ENCODE data around the gene BLTP3A.
A peak's percentile ranks its signal among the peaks of the same experiment; 100 is the strongest.
"Not testable (repeated sequence)": the region's sequence is repeated elsewhere in the genome, so short reads cannot be mapped to it uniquely, and the experiment has no call there.

Gene BLTP3A

DNA sequence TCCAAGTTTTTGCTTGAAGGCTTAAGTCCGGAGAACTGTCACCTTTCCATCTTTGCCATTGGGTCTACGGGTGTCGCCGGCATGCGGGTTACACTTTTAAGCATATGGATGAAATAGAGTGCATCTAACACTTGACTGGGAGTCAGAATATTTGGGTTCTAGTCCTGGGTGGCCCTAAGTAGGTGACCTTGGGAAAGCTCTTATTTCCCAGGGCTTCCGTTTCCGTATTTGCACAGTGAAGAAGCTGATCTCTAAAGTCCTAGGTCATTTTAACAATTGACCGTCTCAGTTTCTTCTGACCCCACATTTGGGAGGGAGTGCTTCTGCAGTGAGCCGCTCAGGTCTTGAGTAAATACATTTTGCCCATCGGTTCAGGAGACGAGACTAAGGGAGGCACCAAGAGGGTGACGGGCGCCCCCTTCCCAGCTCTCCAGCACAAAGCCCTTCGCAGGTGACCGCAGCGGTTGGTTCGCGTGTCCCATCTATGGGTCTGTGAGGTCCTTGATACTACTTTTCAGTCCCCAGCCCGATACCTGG lies 651 bp upstream of the BLTP3A start:
- DNase-seq: peak; percentile 73

DNA sequence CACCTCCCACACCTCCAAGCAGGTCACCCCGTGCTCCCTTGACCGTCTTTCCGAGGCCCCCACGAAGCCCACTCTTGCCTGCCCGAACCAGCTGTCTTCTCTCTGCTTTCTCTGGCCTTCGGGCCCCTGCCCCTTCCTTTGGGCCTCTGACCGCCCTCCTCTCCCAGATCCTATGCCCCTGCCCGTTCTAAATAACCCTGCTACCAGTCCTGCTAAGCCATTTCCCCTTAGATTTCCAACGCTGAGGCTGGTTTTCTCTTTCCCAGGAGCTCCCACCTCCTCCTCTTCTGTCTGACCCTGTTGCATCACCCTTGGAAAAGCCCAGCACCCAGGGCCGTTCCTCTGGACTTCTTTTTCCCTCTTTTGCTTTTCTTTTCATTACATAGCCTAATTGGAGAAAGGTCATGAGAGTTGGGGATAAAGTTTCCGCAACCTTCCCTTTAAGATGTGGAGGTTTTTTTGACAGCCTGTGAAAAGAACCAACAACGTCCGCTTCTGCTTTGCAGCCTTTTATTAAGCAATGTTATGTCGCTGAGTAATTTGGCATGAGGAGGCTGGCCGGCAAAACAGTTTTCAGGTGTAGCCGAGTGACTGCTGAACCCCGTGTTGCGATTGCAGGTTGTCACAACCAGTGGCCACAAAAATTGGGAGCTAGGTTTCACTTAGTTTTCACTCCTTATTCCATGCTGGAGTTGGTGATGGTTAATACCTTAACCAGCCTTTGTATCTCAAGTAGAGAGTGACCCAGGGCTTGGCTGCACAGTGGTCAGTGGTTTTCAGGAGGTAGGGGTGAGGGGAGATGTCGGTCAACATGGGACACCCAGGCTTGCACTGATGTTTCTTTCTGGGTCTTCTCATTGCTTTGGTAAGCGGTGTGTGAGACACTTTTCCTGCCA lies 970 bp downstream of the BLTP3A start:
- DNase-seq: peak; percentile 46

DNA sequence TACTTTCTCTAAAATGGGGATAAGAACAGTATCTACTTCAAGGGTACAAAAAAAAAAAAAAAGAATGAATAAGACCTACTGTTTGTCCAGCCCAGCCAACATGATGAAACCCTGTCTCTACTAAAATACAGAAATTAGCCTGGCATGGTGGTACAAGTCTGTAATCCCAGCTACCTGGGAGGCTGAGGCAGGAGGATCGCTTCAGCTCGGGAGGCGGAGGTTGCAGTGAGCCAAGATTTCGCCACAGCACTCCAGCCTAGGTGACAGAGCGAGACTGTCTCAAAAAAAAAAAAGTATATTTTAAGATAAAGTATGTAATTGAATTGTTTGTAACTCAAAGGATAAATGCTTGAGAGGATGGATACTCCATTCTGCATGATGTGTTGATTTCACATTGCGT lies 2.0 kb downstream of the BLTP3A start:
- no peak for DNase-seq

DNA sequence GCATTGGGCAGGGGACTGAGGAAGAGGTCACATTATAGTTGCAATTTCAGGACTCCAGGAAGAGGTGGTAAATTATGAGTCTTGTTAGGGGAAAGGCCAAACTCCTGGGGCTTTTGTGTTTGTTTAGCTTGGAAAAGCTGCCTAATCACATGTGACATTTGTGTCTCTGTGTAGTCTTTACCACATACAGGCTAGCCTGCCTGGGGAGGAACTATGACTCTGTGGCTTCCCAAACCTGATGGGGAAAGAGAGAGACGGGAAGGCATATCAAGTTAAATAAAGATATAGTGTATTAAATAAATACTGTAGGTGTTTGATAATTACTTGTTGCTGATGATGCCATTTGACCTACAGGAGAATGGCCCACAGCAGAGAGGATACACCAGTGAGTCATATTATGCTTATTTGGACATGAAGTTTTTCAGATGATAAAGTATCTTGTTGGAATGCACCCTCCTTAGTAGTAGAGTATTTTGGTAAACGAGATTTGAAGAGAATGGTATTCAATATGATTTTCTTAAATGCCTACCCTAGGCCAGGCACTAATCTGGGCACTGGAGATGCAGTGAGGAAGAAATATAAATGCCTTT lies 4.0 kb downstream of the BLTP3A start:
- no peak for DNase-seq

DNA sequence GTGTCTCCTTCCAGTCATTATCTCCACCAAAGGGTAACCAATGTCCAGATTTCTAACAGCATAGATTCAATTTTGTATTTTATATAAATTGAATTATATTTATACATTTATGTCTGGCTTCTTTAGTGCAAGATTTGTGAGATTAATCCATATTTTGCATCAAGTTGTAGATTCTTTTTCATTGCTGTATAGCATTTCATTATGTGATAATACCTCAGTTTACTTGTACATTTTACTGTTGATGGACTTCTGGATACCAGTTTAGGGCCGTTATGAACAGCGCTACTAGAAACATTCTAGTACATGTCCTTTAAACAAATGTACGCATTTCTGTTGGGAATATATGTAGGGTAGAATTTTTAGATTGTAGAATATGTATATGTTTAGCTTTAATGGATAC lies 6.2 kb downstream of the BLTP3A start:
- DNase-seq: no peak

DNA sequence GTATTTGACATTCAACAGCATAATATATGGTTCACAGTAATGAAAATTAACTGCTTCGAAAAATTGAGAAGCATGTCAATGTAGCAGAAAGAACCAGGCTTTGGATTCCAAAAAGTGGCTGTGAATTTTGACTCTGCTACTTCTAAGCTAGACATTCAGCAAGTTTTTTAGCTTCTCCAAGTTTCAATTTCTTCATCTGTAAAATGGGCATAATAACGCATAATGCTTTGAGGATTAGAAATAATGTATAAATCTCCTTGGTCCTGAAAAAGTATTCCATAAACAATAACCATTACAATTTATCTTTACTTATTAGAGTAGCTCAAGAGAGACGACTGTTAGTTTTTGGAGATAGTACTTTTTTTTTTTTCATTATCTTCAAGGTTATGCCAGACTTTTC lies 7.7 kb downstream of the BLTP3A start:
- no peak for DNase-seq

DNA sequence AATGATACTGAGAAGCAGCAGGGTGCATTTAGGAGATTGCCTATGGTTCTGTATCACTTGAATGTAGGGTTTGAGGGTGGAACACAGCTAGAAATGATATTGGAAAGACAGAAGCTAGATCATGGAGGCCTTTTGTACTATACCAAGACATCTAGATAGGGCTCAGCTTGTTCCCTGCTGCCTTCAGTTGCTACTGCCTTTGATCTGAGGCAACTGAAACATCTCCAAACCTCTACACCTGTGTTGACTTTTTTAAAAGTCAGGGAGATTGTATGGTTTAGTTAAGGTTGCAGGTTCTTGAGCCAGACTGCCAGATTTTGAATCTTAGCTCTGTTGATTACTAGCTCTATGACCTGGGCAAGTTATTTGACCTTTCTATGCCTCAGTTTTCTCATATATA lies 12.7 kb downstream of the BLTP3A start:
- no peak for DNase-seq

DNA sequence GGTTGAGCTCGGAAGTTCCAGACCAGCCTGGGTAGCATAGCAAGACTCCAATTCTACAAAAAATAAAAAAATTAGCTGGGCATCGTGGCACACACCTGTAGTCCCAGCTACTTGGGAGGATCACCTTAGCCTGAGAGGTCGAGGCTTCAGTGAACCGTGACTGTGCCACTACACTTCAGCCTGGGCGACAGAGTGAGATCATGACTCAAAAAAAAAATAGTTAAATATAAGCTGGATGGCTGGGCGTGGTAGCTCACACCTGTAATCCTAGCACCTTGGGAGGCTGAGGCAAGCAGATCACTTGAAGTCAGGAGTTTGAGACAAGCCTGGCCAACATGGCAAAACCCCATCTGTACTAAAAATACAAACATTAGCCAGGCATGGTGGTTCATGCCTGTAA lies 13.2 kb downstream of the BLTP3A start:
- not testable (repeated sequence) for DNase-seq

DNA sequence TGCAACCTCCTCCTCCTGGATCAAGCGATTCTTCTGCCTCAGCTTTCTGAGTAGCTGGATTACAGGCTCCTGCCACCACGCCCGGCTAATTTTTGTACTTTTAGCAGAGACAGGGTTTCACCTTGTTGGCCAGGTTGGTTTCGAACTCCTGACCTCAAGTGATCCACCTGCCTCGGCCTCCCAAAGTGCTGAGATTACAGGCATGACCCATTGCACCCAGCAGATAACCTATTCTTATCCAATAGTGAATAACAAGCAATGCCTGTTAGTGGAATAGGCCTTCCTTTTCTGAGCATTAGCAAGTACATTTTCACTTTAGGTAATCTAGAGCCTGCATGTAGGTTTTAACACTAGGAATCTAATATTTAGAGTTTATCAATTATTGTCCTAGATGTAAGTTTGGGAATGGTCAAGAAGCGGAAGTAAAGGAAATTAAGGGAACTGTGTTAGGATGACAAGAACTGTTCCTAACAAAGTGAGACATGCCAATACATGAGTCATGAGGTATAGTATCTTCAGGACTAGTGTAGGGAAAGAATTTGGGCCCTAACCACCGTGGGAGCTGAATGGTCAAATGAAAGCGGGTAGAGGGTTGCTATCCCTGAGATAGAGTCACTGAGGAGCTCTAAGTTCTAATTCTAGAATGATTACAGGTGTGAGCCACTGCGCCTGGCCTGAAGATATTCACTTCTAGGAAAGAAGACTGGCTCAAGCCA lies 15.0 kb downstream of the BLTP3A start:
- DNase-seq: no peak

DNA sequence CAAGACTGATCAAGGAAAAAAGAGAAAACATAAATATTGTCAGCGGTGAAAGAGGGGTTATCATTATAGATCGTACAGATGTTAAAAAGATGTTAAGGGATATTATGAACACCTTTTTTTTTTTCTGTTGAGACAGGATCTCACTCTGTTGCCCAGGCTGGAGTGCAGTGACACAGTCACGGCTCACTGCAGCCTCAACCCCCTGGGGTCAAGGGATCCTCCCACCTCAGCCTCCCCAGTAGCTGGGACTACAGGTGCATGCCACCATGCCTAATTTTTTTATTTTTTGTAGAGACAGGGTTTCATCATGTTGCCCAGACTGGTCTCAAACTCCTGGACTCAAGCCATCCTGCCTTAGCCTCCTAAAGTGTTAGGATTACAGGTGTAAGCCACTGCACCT lies 16.6 kb downstream of the BLTP3A start:
- not testable (repeated sequence) for DNase-seq

DNA sequence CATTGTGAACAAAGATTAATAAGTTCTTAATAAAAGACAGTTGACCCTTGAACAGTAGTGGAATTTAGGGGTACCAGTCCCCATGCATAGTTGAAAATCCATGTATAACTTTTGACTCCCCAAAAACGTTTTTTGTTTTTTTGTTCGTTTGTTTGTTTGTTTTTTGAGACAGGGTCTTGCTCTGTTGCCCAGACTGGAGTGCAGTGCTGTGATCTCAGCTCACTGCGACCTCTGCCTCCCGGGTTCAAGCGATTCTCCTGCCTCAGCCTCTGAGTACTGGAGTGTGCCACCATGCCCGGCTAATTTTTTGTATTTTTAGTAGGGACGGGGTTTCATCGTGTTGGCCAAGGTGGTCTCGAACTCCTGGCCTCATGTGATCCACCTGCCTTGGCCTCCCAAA lies 17.5 kb downstream of the BLTP3A start:
- DNase-seq: not testable (repeated sequence)

DNA sequence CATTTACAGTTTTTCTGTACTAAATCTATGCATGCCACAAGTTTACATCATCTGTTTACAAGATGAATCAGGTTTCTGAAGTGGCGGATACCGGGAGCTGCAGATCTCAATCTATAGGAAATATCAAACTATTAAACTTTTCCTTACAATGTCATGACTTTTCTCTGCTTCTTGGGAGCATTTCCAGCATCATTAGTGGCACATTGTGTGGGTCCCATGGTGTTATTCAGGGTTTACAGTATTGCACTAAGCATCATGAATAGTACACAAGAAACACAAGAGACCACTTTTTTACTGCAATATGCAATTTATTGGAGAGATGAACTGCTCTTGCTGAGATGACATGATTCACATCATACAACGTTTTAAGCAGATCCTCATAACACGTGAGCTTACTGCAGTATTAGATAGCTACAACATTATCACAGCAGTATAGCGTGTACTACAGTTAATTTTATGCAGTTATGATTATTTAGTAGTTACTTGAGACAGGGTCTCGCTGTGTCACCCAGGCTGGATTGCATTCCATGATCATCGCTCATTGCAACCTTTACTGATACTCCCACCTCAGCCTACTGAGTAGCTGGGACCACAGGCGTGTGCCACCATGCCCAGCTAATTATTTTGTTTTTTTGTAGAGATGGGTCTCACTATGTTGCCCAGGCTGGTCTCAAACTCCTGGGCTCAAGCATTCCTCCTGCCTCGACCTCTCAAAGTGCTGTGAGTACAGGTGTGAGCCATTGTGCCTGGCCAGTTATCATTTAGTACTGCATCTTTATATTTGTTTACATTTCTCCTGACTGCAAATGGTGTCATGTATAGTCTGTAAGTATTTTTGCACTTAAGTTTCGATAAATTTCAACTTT lies 18.4 kb downstream of the BLTP3A start:
- DNase-seq: no peak

DNA sequence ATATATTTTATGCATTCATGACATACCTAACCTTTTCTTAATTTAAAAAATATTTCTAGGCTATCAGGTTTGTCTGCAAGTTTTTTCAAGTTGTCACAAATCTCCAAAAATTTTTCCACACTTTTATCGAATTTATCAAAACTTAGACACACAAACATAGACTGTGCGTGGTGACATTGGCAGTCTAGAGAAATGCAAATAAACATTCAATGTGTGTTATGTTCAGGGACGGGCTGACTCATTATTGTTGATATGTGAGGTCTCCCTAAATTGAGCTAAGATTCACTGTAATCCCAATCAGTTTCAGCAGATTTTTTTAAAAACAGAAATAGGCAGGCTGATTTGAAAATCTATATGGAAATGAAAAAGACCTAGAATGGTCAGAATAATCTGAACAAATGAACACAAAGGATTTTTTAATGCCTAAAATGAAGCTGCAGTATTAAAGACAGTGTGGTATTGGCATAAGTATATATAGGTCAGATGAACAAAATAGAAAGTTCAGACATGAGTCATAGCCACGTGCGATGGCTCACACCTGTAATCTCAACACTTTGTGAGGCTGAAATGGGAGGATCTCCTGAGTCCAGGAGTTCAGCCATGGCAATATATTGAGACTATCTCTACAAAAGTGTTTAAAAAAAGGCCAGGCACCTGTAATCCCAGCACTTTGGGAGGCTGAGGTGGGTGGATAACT lies 19.2 kb downstream of the BLTP3A start:
- no peak for DNase-seq

DNA sequence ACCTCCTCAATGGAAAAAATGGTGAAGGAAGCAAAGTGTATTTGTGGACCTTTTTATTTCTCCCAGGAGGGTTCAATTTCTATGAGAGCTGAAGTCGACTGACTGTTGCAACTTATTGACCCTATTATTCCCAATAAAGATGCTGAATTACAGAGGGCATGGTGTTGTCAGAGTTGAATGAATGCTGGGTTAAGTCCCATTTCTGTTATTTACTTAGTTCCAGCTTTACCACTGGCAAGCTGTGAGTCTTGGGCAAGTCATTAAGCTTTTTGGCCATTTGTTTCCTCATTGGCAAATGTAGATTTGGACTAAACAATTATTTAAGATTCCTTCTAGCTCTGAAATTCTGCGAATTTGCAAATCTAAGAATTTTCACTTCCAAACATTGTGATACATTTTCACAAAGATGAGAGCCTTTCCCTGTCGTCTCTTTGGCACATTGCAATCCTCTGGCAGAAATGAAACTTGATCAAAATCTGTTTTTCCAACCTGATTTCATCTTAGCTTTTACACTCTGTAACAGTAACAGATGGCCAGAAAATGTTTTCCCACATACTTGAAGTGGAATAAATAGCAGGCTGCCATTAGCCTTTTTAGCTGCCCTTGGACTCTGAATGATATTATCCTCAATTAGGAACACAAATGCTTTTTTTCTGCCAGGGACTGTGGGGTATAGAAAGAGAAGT lies 21.3 kb downstream of the BLTP3A start:
- no peak for DNase-seq

DNA sequence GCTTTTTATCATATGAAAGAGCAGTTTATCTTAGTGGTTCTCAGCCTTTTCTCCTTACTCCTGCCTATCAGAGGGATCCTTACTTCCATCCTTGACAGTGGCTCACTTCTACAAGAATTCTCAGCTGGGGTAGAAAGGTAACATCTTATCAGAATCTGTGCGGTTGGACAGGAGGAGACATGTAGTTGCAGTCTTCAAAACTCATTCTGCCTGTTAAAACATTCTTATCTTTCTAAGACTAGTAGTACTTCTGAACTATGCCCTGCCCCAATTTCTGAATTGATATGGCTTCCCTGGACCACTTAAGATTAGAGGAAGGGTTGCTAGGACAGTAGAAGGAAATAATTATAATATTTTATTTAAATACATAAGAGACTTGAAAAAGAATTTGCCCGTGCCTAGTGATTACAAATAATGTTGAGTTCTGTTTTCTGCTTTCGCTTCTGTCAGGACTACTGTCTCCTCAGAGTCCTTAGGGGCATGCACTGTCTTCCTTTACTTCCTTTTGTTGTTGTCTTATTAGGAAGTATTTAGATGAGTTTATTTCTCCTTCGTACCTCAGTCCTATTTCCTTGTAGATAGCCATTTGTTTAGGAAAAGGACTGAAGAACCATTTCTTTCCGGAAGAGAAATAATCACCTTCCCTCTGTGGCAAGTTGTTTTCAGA lies 24.9 kb downstream of the BLTP3A start:
- no peak for DNase-seq

DNA sequence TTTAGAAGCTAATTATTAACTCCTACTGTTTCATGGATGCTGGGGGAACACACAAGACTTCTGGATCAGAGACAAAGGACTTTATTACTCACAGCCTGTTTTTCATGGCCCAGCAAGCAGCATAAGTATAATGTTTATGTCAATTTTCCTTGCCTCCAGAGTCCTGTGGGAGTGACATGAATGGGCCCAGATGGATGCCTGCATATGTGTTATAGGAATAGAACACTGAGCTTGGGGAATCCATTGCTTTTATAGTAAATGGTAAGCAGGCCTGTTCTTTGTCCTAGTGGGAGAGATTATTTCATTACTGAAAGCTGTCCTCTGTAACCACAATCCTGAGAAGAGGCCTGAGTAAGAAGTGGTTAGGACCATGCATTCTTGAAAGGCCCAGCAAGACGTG lies 25.6 kb downstream of the BLTP3A start:
- DNase-seq: no peak

DNA sequence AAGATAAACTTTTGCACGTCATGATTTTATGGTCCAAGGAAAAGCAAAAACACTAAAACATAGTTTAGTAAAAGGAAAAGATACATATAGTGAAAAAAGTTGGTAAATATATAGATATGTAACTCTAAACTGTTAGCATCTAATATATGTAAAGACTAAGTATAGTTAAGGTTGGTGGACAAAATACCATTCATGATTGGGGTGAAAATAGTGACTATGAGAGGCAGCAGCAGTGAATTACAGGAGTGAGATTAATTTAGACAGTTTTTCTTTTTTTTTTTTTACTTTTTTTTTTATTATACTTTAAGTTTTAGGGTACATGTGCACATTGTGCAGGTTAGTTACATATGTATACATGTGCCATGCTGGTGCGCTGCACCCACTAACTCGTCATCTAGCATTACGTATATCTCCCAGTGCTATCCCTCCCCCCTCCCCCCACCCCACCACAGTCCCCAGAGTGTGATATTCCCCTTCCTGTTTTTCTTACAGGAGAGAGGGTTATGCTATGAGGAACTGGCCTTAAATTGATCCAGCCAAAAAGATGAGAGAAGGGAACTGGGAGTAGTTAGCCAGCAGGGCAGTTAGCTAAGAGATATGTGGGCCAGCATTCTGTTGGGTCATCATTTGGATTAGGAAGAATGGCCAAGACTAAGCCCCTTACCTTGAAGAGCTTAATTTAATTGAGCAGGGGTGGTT lies 27.1 kb downstream of the BLTP3A start:
- DNase-seq: not testable (repeated sequence)

DNA sequence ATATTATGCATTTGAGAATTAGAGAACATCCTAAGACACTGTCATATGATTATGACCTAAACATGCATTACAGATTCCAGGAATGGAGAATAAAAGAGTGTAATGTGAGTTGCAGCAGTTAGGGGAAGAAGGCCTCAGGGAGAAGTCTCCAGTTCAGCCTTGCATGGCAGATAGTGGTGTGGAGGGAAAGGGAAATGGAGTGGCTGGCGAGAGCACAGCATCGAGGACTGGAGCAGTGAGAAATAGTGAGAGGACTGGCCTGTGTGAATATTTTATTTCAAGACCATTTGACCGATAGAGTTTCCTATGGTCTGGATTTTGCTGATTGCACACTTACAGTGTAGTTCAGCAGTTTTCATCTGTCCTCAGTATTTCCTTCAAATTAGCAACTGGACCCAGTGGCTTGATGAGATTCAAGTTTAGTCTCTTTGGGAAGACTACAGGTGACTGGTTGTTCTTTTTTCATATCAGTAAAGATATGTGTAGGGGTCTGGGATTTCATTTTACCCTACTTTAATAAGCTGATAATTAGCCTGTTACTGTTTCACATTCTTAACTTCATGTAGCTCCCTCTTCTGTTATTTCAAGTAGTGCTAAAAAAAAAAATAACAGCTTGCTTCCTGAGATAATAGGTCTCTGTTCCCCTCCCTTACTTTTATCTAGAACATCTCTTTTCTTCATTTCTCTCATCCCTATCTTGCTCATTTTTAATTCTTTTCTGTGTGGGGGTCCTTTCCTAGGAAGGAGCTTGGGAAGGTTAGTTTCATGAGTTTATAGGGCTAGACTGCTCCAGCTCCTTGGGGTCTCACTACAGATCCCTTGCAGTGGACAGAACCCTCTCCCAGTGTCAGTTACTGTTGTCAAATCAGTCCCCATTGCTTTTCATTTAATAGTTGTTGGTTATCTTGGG lies 27.9 kb downstream of the BLTP3A start:
- no peak for DNase-seq

DNA sequence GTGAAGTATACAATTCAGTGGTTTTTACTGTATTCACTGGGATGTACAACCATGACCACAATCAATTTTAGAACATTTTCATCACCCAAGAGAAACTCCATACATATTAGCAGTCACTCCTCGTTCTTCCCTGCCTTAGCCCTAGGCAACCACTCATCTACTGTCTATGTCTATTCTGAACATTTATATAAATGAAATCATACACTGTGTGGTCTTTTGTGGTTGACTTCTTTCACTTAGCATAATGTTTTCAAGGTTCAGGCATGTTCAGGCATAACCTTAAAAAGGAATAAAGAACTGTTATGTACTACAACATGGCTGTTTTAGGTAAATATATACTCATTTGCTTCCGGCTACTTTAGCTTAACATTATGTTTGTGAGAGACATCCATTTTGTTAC lies 37.3 kb downstream of the BLTP3A start:
- DNase-seq: no peak
